Osteoblast (primary cell): ENCODE data around the gene LCN15. TPM values are rescaled to one million over a fixed set of nuclear protein-coding genes. Genes with fewer than 3 reads are reported as not detected.

Experiments
- DNase-seq: peaks from one replicate; pipeline ENCODE4 v3.0.0; 2011; ENCODE audit warnings: low spot score, mixed read lengths; ENCODE audit not compliant: insufficient read length; ENCODE audit errors: missing footprints
- H2AFZ ChIP-seq: 2 replicates; pipeline ENCODE4 v1.6.0; 2011; ENCODE audit warnings: mild to moderate bottlenecking, low read length
- H3K27ac ChIP-seq: 2 replicates; pipeline ENCODE4 v1.5.1; 2011; ENCODE audit warnings: mild to moderate bottlenecking, low read depth, low read length, moderate library complexity
- H3K27me3 ChIP-seq: 2 replicates; pipeline ENCODE4 v1.6.0; 2012; ENCODE audit warnings: mild to moderate bottlenecking, control low read depth, inconsistent platforms, low read length, moderate library complexity; ENCODE audit not compliant: insufficient read depth
- H3K36me3 ChIP-seq: 2 replicates; pipeline ENCODE4 v1.5.1; 2011; ENCODE audit warnings: mild to moderate bottlenecking, low read length, control low read depth, moderate library complexity; ENCODE audit not compliant: insufficient read depth
- H3K4me1 ChIP-seq: 2 replicates; pipeline ENCODE4 v1.5.1; 2011; ENCODE audit warnings: mild to moderate bottlenecking, low read length, control low read depth, moderate library complexity; ENCODE audit not compliant: insufficient read depth
- H3K4me2 ChIP-seq: 2 replicates; pipeline ENCODE4 v1.6.0; 2011; ENCODE audit warnings: mild to moderate bottlenecking, low read length; ENCODE audit not compliant: insufficient read depth
- H3K4me3 ChIP-seq: fragments of 200-600 bp; sonication (generic); 3 replicates; pipeline ENCODE4 v1.5.1; 2012; ENCODE audit warnings: mild to moderate bottlenecking, low read length, inconsistent platforms; ENCODE audit not compliant: insufficient read depth
- H3K79me2 ChIP-seq: 2 replicates; pipeline ENCODE4 v1.6.0; 2012; ENCODE audit warnings: mild to moderate bottlenecking, low read length, control low read depth, inconsistent platforms; ENCODE audit not compliant: insufficient read depth
- H3K9me3 ChIP-seq: 2 replicates; pipeline ENCODE4 v1.5.1; 2011; ENCODE audit warnings: low read depth, low read length, control low read depth
- H4K20me1 ChIP-seq: 2 replicates; pipeline ENCODE4 v1.6.0; 2012; ENCODE audit warnings: mild to moderate bottlenecking, low read length, control low read depth; ENCODE audit not compliant: insufficient read depth
- CTCF ChIP-seq: IDR thresholded peaks from 2 replicates; pipeline ENCODE4 v1.5.1; 2011; ENCODE audit warnings: mild to moderate bottlenecking, low read depth, low read length, moderate library complexity; ENCODE audit errors: extremely low read depth
- total RNA-seq: library from RNA; depleted of rRNA; stranded (reverse); fragments of >200 nt; gene quantifications from 2 replicates; pipeline ENCODE4 v1.2.3, GENCODE V29; 2012

The LCN15 gene
- total RNA-seq, 1 donor, result not detected

- H4K20me1 ChIP-seq, result peaks cover 60% of the 10 kb centered on the region
- H3K27me3 ChIP-seq, result no peaks in the 10 kb centered on the region
- H3K4me3 ChIP-seq, result no peak overlapping the region
- peaks cover 25% of the 10 kb centered on the region for H3K4me1 ChIP-seq
- no peak overlapping the region for H2AFZ ChIP-seq
- H3K79me2 ChIP-seq, result peaks cover 25% of the 10 kb centered on the region
- TF ChIP-seq CTCF, result no peak
- peak; percentile 84 for DNase-seq
- no peak overlapping the region for H3K27ac ChIP-seq
- no peak overlapping the region for H3K4me2 ChIP-seq
- H3K36me3 ChIP-seq, result peaks cover 43% of the 10 kb centered on the region
- no peaks in the 10 kb centered on the region for H3K9me3 ChIP-seq
These were observed 42.0 kb downstream of the LCN15 start for GRCh38 chr9:136722093-136722968.

GRCh38 chr9:136721339-136722092 is 42.8 kb downstream of the LCN15 start:
- H3K4me3 ChIP-seq, result no peak overlapping the region

GRCh38 chr9:136720898-136721338 is 43.4 kb downstream of the LCN15 start:
- no peak overlapping the region for H2AFZ ChIP-seq
- no peak overlapping the region for H3K4me2 ChIP-seq
- H3K36me3 ChIP-seq, result peaks cover 32% of the 10 kb centered on the region
- no peak for TF ChIP-seq CTCF
- H3K27ac ChIP-seq, result no peak overlapping the region
- H3K4me3 ChIP-seq, result no peak overlapping the region
- no peak for DNase-seq
- H3K27me3 ChIP-seq, result no peaks in the 10 kb centered on the region
- H3K9me3 ChIP-seq, result no peaks in the 10 kb centered on the region
- peaks cover 47% of the 10 kb centered on the region for H4K20me1 ChIP-seq
- peaks cover 12% of the 10 kb centered on the region for H3K4me1 ChIP-seq
- peaks cover 11% of the 10 kb centered on the region for H3K79me2 ChIP-seq

More at GRCh38 chr9:136721339-136722092, 42.8 kb downstream of the LCN15 start:
- DNase-seq, result peak; percentile 100
- Histone ChIP-seq H4K20me1 (peaks cover 53% of the 10 kb centered on the region), H3K27ac (no peak overlapping the region), H3K9me3 (no peaks in the 10 kb centered on the region), H2AFZ (no peak overlapping the region), H3K4me2 (no peak overlapping the region), H3K36me3 (peaks cover 38% of the 10 kb centered on the region), H3K27me3 (no peaks in the 10 kb centered on the region), H3K4me1 (peaks cover 18% of the 10 kb centered on the region), H3K79me2 (peaks cover 17% of the 10 kb centered on the region)
- no peak for TF ChIP-seq CTCF
